Activated CD8-positive, alpha-beta memory T cell treated with anti-CD3 and anti-CD28 coated beads, Interleukin-2, amount 50 U/mL, for 1 hour (primary cell): ENCODE results near the gene SHISA7.

Source experiments
- DNase-seq: peaks from one replicate; pipeline ENCODE4 v3.0.0-alpha.2; 2020; ENCODE audit errors: extremely low read depth

The SHISA7 gene

GRCh38 chr19:55446060-55446459 is 3.0 kb upstream of the SHISA7 start:
- DNase-seq, result no peak

- DNase-seq, result no peak
Measured at GRCh38 chr19:55444646-55445045, 1.5 kb upstream of the SHISA7 start.

DNA sequence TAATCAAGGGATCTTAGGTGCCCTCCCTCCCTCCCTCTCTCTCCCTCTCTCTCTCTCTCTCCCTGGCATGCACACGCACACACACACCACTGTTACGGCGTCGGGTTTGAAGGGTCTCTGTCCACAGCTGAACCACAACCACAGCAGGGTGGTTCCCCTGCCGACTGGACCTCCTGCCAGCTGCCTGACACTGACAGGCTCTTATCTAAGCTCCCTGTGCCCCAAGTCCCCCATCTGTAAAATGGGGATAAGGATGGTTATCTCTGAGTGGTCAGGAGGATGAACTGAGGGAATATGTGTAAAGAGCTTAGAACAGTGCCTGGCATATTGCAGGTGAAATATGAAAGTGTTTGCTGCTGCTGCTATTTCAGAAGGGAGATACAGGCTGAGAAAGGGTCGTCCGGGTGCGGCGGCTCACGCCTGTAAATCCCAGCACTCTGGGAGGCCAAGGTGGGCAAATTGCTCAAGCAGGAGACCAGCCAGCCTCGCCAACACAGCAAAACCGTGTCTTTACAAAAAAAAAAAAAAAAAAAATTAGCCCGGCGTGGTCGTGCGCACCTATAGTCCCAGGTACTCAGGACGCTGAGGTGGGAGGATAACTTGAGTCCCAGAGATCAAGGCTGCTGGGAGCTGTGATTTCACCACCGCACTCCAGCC is 852 bp upstream of the SHISA7 start:
- DNase-seq, result no peak

- DNase-seq, result no peak
Measured at GRCh38 chr19:55442372-55442961, 633 bp downstream of the SHISA7 start.

- DNase-seq, result no peak
Measured at GRCh38 chr19:55441692-55442321, 1.3 kb downstream of the SHISA7 start.

DNA sequence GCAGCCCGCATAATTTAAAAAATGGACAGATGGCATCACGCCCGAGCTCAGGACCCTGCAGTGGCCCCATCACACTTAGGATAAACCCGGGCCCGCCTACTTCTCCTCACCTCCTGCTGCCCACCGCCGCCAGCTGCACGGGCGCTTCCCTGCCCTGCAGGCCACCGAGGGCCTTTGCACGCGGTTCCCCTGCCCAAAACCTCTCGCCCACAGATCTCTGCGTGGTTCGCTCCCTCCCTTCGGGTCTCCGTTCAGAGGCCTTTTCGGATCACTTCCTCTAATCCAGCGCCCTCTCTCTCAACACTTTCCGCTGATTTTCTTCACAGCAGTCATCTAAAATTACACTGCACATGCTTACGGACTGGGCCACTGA is 1.8 kb downstream of the SHISA7 start:
- no peak for DNase-seq

DNA sequence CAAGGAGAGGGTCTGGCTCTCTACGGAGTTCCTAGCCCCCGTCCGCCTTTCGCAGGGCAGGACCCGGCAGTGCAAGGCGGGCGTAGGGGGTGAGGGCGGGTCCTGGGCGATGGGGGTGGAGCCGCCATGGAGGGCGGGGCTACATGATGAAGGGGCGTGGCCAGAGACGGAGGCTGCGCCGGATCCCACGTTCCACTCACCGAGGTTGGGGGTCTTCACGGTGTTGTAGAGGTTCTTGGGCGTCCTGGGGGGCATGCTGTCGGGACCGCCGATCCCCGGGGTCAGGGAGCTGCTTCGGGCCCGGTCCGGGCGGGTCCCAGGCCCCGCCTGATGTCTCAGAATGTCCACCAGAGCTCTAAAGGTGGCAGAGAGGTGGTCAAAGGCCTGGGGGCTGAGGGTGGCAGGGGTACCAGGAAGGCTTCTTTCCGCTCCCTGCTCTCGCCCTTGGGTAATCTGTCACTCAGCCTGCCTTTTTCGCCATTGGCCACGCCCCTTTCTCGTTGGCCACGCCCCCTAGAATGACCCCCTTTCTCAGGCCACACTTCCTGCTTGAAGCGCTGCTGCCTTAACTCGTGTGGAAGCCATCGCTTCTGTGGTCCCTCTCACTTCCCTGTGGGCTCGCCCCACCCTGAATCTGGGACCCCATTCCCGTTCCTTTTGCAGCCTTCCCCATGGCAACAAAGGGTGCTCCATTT is 2.5 kb downstream of the SHISA7 start:
- no peak for DNase-seq

DNA sequence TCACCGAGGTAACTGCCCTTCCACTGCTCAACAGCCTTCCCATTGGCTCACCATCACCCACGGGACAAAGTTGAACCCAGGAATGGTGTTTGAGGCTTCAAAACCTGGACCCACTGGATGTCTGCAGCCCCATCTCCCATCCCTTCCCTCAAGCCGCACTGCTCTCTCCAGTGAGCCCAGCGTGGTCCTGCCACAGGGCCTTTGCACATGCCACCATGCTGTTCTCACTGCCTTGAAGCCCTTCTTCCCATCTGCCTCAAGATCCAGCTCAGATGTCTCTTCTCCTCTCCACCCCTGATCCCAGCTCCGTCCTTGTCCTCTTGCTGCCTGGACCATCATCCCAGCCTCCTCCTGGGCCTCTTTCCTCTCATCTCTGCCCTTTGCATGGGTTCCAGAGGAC is 4.0 kb downstream of the SHISA7 start:
- no peak for DNase-seq

GRCh38 chr19:55437410-55437809 is 5.7 kb downstream of the SHISA7 start:
- no peak for DNase-seq

- no peak for DNase-seq
Measured at GRCh38 chr19:55436847-55437246, 6.3 kb downstream of the SHISA7 start.

GRCh38 chr19:55435020-55435419 is 8.1 kb downstream of the SHISA7 start:
- no peak for DNase-seq

GRCh38 chr19:55434356-55434919 is 8.7 kb downstream of the SHISA7 start:
- DNase-seq, result no peak

GRCh38 chr19:55433292-55433691 is 9.8 kb downstream of the SHISA7 start:
- DNase-seq, result no peak

DNA sequence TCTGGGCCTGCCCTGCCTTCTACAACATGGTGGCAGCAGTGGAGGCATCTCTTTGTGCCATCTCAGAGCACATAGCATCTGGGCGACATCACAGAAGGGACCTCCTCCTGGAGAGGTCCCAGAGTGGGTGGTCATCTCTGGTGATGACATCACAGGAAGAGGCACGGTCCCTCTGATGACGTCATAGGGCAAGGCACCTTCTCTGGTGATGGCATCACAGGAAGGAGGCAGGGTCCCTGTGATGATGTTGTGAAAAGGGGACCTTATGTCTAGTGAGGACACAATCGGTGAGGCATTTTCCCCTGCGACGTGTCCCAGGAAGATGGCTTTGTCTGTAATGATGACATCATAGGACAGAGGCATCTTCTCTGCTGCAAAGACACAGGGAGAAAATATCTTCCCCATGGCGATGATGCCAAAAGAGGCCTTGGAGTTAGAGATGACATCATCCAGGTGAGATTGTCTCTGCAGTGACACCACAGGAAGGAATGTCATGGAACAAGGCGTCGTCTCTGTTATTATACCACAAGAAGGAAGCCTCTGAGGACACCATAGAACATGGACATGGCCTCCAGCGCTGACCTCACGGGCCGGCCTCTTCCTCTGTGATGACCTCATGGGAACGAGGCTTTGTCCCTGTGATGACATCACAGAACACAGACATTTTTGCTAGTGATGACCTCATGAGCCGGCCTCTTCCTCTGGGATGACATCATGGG is 10.7 kb downstream of the SHISA7 start:
- DNase-seq, result no peak

DNA sequence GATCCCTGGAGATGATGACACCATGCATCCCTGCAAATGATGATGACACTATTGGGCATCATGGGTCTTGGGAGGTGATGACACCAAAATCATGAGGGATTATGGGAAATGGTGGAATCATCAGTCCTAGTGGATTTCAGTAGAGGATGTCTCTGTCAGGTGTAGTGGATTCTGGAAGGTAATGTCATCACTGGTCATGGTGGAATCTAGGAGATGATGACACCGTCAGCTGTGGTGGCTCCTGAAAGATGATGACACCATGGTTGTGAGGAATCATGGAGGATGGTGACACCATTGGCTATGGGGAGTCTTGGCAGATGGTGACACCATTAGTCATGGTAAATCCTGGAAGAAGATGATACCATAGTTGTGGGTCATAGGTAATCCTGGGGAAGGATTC is 11.9 kb downstream of the SHISA7 start:
- no peak for DNase-seq

DNA sequence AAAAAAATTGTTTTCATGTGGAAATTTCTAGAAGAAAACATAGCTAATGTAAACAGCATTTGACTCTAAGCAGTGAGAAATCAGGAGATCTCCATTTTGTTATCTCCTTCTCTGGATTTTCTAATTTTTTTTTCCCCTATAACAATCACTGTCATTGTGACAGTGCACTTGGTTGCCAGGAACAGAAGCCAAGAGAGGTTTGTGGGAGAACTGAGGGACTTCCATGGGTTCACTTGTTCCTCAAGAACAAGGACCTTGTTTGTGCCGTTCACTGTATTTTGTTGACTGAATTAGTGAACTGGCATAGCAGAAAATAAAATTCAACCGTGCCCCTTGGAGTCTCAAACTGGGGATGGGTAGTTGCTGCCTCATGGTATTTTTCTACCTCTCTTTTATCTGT is 17.1 kb downstream of the SHISA7 start:
- no peak for DNase-seq

DNA sequence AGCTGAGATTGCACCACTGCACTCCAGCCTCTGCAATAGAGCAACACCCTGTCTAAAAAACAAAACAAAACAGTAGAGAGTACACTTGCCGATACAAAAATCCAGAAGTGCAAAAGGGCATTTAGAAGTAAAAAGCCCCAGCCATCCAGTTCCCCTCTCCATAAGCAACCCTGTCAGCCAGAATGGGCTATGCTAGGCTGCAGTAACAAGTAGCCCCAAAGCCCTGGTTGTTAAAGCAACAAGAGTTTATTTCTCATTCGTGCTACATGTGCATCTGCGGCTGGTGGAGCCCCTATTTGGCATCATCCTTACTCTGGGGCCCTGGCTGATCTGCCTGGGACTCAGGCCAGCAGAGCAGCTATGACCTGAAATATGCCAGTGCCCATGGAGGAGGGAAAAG is 18.6 kb downstream of the SHISA7 start:
- DNase-seq, result no peak

DNA sequence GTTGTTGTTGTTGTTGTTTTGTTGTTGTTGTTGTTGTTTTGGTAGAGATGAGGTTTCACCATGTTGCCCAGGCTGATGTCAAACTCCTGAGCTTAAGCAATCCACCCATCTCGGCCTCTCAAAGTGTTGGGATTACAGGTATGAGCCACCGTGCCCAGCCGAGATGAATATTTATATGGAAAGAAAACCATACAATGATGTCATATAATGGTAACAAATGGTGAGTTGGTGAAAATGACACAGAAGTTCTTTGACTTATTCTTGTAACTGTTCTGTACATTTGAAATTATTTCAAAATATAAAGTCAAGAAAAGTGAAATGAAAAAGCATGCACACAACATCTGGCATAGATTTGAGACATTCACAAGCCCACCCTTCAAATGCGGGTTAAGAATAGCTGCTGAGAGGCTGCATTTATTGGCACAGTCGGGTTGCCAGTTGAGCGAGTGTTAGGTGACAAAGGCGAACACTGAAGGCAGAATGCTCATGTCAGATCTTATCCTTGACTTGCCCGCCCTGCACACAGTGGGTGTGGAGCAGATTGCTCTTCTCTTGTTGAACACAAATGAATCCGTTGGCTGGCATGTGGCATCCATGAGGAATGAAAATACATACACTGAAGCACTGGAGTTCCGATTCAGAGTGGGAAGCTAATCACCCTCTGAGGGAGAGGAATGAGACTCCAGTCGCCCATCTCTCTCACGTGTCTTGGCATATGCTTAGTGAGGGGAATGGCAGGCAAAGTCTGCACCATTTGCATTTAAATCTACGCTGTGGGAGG is 19.7 kb downstream of the SHISA7 start:
- no peak for DNase-seq

DNA sequence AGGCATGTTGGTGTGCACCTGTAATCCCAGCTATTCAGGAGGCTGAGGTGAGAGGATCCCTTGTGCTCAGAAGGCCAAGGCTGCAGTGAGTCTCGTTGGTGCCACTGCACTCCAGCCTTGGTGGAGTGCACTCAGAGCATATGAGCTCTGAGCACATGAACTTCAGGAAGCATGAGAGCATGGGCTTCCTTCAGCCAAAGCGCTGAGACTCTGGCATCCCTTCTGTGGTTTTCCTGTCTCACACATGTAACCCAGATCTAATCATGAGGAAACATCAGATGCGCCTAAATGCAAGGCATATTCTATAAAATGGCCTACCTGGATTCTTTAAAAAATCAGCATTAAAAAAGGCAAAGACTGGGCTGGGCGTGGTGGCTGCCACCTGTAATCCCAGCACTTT is 21.8 kb downstream of the SHISA7 start:
- peak; percentile 19 for DNase-seq

DNA sequence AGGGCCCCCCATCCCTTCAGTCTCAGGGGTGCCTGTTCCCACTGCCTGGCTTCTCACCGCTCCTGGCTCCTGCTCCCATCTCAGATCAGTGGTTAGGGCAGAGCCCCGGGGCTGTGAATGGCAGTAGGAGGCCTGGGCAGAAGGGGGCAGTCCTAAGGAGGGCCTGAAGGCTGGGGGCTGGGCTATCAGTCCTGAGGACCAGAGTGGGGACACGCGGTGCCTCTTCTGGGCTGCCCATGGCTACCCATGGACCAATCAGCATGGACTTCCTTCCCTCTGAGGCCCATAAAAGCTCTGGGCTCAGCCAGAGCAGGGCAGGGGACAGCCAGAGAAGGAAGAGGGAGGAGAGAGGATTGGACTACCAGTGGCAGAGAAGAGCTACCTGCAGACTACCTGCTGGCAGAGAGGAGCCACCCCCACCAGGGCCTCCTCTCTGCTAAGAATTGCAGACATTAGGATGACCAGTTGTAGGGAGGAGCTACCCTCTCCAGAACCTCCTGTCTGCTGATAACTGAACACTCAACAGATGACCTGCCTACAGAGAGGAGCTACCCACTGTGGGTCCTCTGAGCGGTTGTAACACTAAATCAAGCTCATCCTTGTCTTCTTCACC is 23.4 kb downstream of the SHISA7 start:
- DNase-seq, result no peak

GRCh38 chr19:55419103-55419502 is 24.0 kb downstream of the SHISA7 start:
- no peak for DNase-seq
